ENCODE measurements around the gene SEMA6B.

DNA sequence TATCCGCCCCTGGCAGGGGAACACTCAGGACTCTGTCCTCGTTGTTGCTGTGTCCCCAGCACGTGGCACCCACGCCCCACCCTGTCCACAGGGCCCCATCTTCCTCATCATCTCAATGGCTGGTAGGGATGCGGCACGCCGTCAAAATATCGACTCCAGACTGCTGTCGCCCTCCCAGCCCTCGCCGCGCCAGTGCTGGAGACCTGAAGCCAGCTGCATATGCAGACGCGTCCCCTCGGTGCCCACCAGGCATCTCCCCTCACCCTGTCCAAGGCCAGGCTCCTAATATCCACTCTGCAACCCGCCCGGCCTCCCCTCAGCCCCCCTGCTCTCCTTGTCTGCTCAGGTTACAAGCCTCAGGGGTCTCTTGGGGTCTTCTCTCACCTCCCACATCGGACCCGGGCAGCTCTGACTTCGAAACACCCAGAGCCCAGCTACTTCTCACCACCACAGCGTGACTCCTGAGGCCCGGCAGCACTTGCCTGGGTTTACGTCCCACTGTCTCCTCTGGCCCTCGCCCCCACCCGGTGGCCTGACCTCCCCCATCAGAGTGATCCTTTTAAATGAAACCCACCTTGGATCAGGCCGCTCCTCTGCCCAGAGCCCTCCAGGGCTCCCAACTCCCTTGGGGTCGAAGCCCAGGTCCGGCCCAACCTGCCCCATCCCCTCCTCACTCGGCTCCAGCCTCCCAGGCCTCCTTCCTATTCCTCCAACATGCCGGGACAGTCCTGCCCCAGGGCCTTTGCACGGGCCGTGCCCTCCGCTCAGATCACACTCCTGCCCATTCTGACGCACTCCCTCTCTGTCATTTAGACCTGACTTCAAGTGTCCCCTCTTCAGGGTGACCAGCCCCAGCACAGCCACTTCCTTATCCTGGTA is 53.7 kb downstream of the SEMA6B start:
- no peak for TF ChIP-seq POLR2AphosphoS5 (IDR thresholded peaks at IDR 0.05; ENCODE audit: borderline replicate concordance, low read depth, low read length)
- no peak for TF ChIP-seq EZH2 (IDR thresholded peaks at IDR 0.05)
- no peak for TF ChIP-seq FOXP2 (optimal IDR thresholded peaks at IDR 0.05; ENCODE audit: control extremely low read depth, extremely low read length, insufficient read depth)
